PC-9 (cell line): ENCODE results near the gene F13A1.

Source experiments
- CTCF ChIP-seq: fragments of 200-600 bp; sonication (generic); conservative IDR thresholded peaks from 2 replicates; pipeline ENCODE4 v1.6.1; 2017; ENCODE audit warnings: mixed run types, antibody characterized with exemption, mild to moderate bottlenecking, moderate library complexity
- EZH2 ChIP-seq: fragments of 200-600 bp; sonication (generic); IDR thresholded peaks from 2 replicates; pipeline ENCODE4 v1.8.0; 2017; ENCODE audit warnings: antibody characterized with exemption, low read depth

GRCh38 chr6:6256259-6256658, 64.2 kb downstream of the F13A1 start:
- no peak for TF ChIP-seq CTCF
- no peak for TF ChIP-seq EZH2
